VCaP (cell line): ENCODE data around the gene ROBO1.

ENCODE experiments used
- H3K27ac ChIP-seq: fragments of 450-650 bp; 2 replicates; pipeline ENCODE4 v1.5.1; 2017
- TF ChIP-seq, protein P1 (sequence below): fragments of 450-650 bp; conservative IDR thresholded peaks from 2 replicates; pipeline ENCODE4 v1.5.1; 2017; ENCODE audit warnings: mild to moderate bottlenecking, moderate library complexity

ROBO1 gene

GRCh38 chr3:79598594-79598993 lies 169.2 kb downstream of the ROBO1 start:
- TF ChIP-seq, protein P1, sequence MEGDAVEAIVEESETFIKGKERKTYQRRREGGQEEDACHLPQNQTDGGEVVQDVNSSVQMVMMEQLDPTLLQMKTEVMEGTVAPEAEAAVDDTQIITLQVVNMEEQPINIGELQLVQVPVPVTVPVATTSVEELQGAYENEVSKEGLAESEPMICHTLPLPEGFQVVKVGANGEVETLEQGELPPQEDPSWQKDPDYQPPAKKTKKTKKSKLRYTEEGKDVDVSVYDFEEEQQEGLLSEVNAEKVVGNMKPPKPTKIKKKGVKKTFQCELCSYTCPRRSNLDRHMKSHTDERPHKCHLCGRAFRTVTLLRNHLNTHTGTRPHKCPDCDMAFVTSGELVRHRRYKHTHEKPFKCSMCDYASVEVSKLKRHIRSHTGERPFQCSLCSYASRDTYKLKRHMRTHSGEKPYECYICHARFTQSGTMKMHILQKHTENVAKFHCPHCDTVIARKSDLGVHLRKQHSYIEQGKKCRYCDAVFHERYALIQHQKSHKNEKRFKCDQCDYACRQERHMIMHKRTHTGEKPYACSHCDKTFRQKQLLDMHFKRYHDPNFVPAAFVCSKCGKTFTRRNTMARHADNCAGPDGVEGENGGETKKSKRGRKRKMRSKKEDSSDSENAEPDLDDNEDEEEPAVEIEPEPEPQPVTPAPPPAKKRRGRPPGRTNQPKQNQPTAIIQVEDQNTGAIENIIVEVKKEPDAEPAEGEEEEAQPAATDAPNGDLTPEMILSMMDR: no peak
- no peak overlapping the region for H3K27ac ChIP-seq

- TF ChIP-seq, protein P1: no peak
- no peak overlapping the region for H3K27ac ChIP-seq
These were observed 170.1 kb downstream of the ROBO1 start for GRCh38 chr3:79597709-79598108.

DNA sequence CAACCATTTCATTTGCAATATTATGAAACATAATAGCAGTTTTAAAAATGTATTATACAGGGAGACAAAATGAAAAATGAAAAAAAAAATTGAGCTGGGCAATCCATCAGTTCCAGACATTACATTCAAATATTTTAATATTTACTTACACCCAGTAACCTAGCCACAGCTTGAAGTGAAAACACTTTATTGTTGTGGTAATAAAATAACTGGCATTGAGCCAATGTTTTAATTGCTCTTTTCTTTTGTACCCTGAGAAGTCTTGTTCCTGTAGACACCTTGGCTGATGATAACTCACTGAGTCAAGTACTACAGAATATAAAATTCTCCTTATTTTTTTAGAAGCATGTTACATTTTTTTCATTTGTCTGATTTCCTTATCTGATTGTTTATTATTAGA lies 180.6 kb downstream of the ROBO1 start:
- no peak overlapping the region for H3K27ac ChIP-seq
- TF ChIP-seq, protein P1: no peak

DNA sequence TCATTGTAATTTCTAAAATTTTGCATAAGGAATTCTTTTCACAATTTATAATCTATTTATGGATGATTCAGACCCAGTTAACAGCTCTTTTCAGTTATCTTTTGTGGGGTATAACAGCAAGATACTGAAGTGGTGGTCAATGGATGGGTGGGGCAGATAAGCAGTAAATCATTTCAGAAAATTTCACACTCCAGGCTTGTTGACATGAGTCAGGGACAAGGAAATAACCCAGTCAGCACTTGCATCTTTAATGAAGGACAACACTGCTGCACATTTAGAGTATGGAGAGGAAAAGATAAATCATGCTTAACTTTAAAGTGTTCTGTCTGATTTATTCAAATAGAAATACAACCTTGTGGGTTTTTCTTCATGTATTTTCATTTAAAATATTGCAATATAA lies 181.6 kb downstream of the ROBO1 start:
- TF ChIP-seq, protein P1: no peak
- H3K27ac ChIP-seq: no peak overlapping the region

GRCh38 chr3:79572930-79573329 lies 194.9 kb downstream of the ROBO1 start:
- TF ChIP-seq, protein P1: no peak
- H3K27ac ChIP-seq: no peak overlapping the region

DNA sequence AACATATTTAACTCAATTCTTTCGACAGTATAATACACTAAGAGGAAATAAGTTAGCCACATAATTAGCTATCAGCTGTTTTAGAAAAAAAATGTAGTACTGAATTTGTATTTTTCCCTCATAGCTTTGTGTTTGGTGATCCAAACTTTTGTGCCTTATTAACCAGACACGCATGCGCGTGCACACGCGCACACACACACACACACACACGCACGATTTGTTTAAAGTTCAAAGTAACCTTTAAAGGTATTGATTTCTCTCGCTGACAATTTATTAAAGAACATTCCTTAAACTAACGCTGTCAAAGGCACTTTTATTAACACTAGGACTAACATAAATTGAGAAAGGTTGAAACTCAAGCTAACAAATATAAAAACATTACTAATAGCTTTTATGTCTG lies 198.9 kb downstream of the ROBO1 start:
- H3K27ac ChIP-seq: no peak overlapping the region
- TF ChIP-seq, protein P1: no peak

- H3K27ac ChIP-seq: no peak overlapping the region
- TF ChIP-seq, protein P1: no peak
These were observed 203.6 kb downstream of the ROBO1 start for GRCh38 chr3:79564192-79564591.

GRCh38 chr3:79560698-79561097 lies 207.1 kb downstream of the ROBO1 start:
- TF ChIP-seq, protein P1: no peak
- H3K27ac ChIP-seq: no peak overlapping the region
